DOHH2 (cell line): ENCODE data around the gene NAALADL2.
"Not testable (repeated sequence)": the region's sequence is repeated elsewhere in the genome, so short reads cannot be mapped to it uniquely, and the experiment has no call there.

ENCODE experiments used
- EZH2phosphoT487 ChIP-seq: fragments of 200-600 bp; sonication (generic); IDR thresholded peaks from 2 replicates; pipeline ENCODE4 v1.6.1; 2017; ENCODE audit warnings: borderline replicate concordance, mild to moderate bottlenecking, antibody characterized with exemption, low read length, moderate library complexity, mixed read lengths
- TF ChIP-seq, protein P1 (sequence below): fragments of 200-600 bp; sonication (generic); IDR thresholded peaks from one replicate; pipeline ENCODE4 v1.5.1; 2014; ENCODE audit warnings: antibody characterized with exemption, mild to moderate bottlenecking, low read depth, low read length; ENCODE audit not compliant: poor library complexity, severe bottlenecking

DNA sequence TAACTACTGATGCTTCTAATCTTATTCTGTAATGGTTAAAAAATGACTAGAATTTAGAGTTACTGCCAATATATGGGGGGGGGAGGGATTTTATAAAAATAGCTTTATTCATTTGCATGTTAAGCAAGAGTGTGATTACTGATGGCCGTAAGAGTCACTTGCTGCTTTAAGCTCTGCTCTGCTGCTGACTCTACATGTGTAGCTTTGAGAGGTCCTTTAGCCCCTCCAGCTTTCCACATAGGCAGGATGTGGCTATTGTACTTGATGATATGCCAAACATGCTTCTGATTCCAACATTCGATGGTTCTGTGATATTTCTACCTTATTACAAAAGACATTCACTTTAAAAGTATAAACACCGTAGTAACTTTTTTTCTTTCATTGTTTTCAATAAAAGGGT lies 511.3 kb downstream of the NAALADL2 start:
- TF ChIP-seq, protein P1, sequence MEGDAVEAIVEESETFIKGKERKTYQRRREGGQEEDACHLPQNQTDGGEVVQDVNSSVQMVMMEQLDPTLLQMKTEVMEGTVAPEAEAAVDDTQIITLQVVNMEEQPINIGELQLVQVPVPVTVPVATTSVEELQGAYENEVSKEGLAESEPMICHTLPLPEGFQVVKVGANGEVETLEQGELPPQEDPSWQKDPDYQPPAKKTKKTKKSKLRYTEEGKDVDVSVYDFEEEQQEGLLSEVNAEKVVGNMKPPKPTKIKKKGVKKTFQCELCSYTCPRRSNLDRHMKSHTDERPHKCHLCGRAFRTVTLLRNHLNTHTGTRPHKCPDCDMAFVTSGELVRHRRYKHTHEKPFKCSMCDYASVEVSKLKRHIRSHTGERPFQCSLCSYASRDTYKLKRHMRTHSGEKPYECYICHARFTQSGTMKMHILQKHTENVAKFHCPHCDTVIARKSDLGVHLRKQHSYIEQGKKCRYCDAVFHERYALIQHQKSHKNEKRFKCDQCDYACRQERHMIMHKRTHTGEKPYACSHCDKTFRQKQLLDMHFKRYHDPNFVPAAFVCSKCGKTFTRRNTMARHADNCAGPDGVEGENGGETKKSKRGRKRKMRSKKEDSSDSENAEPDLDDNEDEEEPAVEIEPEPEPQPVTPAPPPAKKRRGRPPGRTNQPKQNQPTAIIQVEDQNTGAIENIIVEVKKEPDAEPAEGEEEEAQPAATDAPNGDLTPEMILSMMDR = not testable (repeated sequence)
- TF ChIP-seq EZH2phosphoT487 = not testable (repeated sequence)
